Hepatocyte (in vitro differentiated cells): ENCODE results near the gene C6orf132. TPM values are rescaled to one million over a fixed set of nuclear protein-coding genes. Genes with fewer than 3 reads are reported as not detected.
A peak's percentile ranks its signal among the peaks of the same experiment; 100 is the strongest.

ENCODE experiments used
- DNase-seq: peaks from one replicate; pipeline ENCODE4 v3.0.0-alpha.2; 2016; ENCODE audit warnings: low spot score
- H2AFZ ChIP-seq: fragments of 200-600 bp; sonication (generic); 2 replicates; pipeline ENCODE4 v1.6.0; 2016; ENCODE audit warnings: antibody characterized with exemption, mild to moderate bottlenecking
- H3K27ac ChIP-seq: fragments of 200-600 bp; sonication (generic); 2 replicates; pipeline ENCODE4 v1.5.1; 2016; ENCODE audit warnings: mild to moderate bottlenecking
- H3K27me3 ChIP-seq: fragments of 200-600 bp; sonication (generic); 2 replicates; pipeline ENCODE4 v1.6.1; 2016
- H3K36me3 ChIP-seq: fragments of 200-600 bp; sonication (generic); replicated peaks from 2 replicates; pipeline ENCODE4 v1.5.1; 2016; ENCODE audit warnings: low read depth; ENCODE audit not compliant: insufficient read depth
- H3K4me1 ChIP-seq: fragments of 200-600 bp; sonication (generic); 2 replicates; pipeline ENCODE4 v1.5.1; 2016; ENCODE audit warnings: mild to moderate bottlenecking, moderate library complexity; ENCODE audit not compliant: insufficient read depth
- H3K4me2 ChIP-seq: fragments of 200-600 bp; sonication (generic); 2 replicates; pipeline ENCODE4 v1.6.0; 2016
- H3K4me3 ChIP-seq: fragments of 200-600 bp; sonication (generic); 2 replicates; pipeline ENCODE4 v1.5.1; 2016; ENCODE audit warnings: mild to moderate bottlenecking
- H3K79me2 ChIP-seq: fragments of 200-600 bp; sonication (generic); 2 replicates; pipeline ENCODE4 v1.6.0; 2017; ENCODE audit warnings: mild to moderate bottlenecking
- H3K9me2 ChIP-seq: fragments of 200-600 bp; sonication (generic); replicated peaks from 2 replicates; pipeline ENCODE4 v1.6.0; 2017; ENCODE audit warnings: mild to moderate bottlenecking; ENCODE audit not compliant: insufficient read depth
- H3K9me3 ChIP-seq: fragments of 200-600 bp; sonication (generic); 2 replicates; pipeline ENCODE4 v1.5.1; 2016; ENCODE audit warnings: low read depth, mild to moderate bottlenecking
- H4K20me1 ChIP-seq: fragments of 200-600 bp; sonication (generic); 2 replicates; pipeline ENCODE4 v1.6.0; 2016; ENCODE audit warnings: mild to moderate bottlenecking; ENCODE audit not compliant: insufficient read depth, poor library complexity, severe bottlenecking
- CTCF ChIP-seq: fragments of 200-600 bp; sonication (generic); IDR thresholded peaks from 2 replicates; pipeline ENCODE4 v1.5.1; 2016; ENCODE audit warnings: antibody characterized with exemption, mild to moderate bottlenecking; ENCODE audit not compliant: poor library complexity
- EZH2 ChIP-seq: fragments of 200-600 bp; sonication (generic); IDR thresholded peaks from 2 replicates; pipeline ENCODE4 v1.6.1; 2016; ENCODE audit warnings: antibody characterized with exemption, mild to moderate bottlenecking, borderline replicate concordance
- EZH2phosphoT487 ChIP-seq: fragments of 200-600 bp; sonication (generic); IDR thresholded peaks from one replicate; pipeline ENCODE4 v1.6.1; 2018; ENCODE audit warnings: antibody characterized with exemption, mild to moderate bottlenecking, low read depth, moderate library complexity; ENCODE audit not compliant: unreplicated experiment, severe bottlenecking
- WGBS: methylation state at CpG from one replicate; pipeline ENCODE4 v1.1.6; 2016; ENCODE audit warnings: low lambda C conversion rate; ENCODE audit errors: missing lambda C conversion rate; 5-methylcytosine and 5-hydroxymethylcytosine counted together
- polyA plus RNA-seq: library from polyadenylated mRNA; unstranded; fragments of >200 nt; fragmentation: Nextera tagmentation; extraction: Ambion mirVana; gene quantifications from 2 replicates; pipeline ENCODE4 v1.2.1, GENCODE V29; 2016
- total RNA-seq: library from RNA; depleted of rRNA; stranded (reverse); fragments of >200 nt; gene quantifications from 2 replicates; pipeline ENCODE4 v1.2.3, GENCODE V29; 2014

The C6orf132 gene
- total and polyA plus RNA-seq, 2 experiments from 2014 or later = 10.5 to 12.5 TPM

- H3K4me2 ChIP-seq = no peak overlapping the region
- no peak overlapping the region for H3K27ac ChIP-seq
- H3K9me3 ChIP-seq = no peaks in the 10 kb centered on the region
- H3K4me1 ChIP-seq = no peaks in the 10 kb centered on the region
- H3K36me3 ChIP-seq = no peaks in the 10 kb centered on the region
- H3K27me3 ChIP-seq = no peaks in the 10 kb centered on the region
- no peak overlapping the region for H2AFZ ChIP-seq
- H4K20me1 ChIP-seq = no peaks in the 10 kb centered on the region
- DNase-seq = no peak
- H3K9me2 ChIP-seq = no peaks in the 10 kb centered on the region
- 84% methylated on average over 20 of the region's 20 CpGs for WGBS
- no peaks in the 10 kb centered on the region for H3K79me2 ChIP-seq
- H3K4me3 ChIP-seq = no peak overlapping the region
- TF ChIP-seq EZH2phosphoT487 = no peak
- no peak for TF ChIP-seq CTCF
- TF ChIP-seq EZH2 = no peak
Observed at GRCh38 chr6:42179261-42179944, 37.0 kb upstream of the C6orf132 start.

GRCh38 chr6:42177514-42178364 lies 35.3 kb upstream of the C6orf132 start:
- H3K9me2 ChIP-seq = no peaks in the 10 kb centered on the region
- H3K4me3 ChIP-seq = no peak overlapping the region
- H3K27me3 ChIP-seq = no peaks in the 10 kb centered on the region
- no peaks in the 10 kb centered on the region for H3K4me1 ChIP-seq
- H4K20me1 ChIP-seq = no peaks in the 10 kb centered on the region
- TF ChIP-seq EZH2 (no peak), CTCF (no peak), EZH2phosphoT487 (no peak)
- DNase-seq = no peak
- H3K36me3 ChIP-seq = no peaks in the 10 kb centered on the region
- H3K79me2 ChIP-seq = no peaks in the 10 kb centered on the region
- H3K4me2 ChIP-seq = peak overlapping the region; percentile 70
- peak overlapping the region; percentile 1 for H2AFZ ChIP-seq
- WGBS = 19% methylated on average over 27 of the region's 27 CpGs
- H3K9me3 ChIP-seq = no peaks in the 10 kb centered on the region
- H3K27ac ChIP-seq = no peak overlapping the region

GRCh38 chr6:42176981-42177380 lies 34.6 kb upstream of the C6orf132 start:
- H3K9me2 ChIP-seq = no peaks in the 10 kb centered on the region
- H4K20me1 ChIP-seq = no peaks in the 10 kb centered on the region
- no peaks in the 10 kb centered on the region for H3K27me3 ChIP-seq
- no peaks in the 10 kb centered on the region for H3K79me2 ChIP-seq
- H3K4me2 ChIP-seq = no peak overlapping the region
- no peaks in the 10 kb centered on the region for H3K36me3 ChIP-seq
- no peak for DNase-seq
- no peak overlapping the region for H3K27ac ChIP-seq
- H3K9me3 ChIP-seq = no peaks in the 10 kb centered on the region
- no peak for TF ChIP-seq EZH2
- no peak for TF ChIP-seq EZH2phosphoT487
- no peak for TF ChIP-seq CTCF
- H2AFZ ChIP-seq = no peak overlapping the region
- no peaks in the 10 kb centered on the region for H3K4me1 ChIP-seq
- no peak overlapping the region for H3K4me3 ChIP-seq
